PFSK-1 (cell line): ENCODE measurements around the gene KCNK6.

Experiments
- REST ChIP-seq, 2 experiments: IDR thresholded peaks; 2 replicates each; pipeline versions ENCODE4 v1.6.1 to v1.8.0; 2011 to 2012; ENCODE audit warnings: low read depth in 2 of 2, low read length in 2 of 2, control low read depth in 1 of 2, inconsistent platforms in 1 of 2, mild to moderate bottlenecking in 1 of 2, moderate library complexity in 1 of 2; ENCODE audit not compliant: insufficient read depth in 1 of 2
- SIN3A ChIP-seq: IDR thresholded peaks from 2 replicates; pipeline ENCODE4 v1.6.1; 2012; ENCODE audit warnings: mild to moderate bottlenecking, low read length, moderate library complexity, borderline replicate concordance; ENCODE audit not compliant: insufficient read depth

- TF ChIP-seq REST (IDR thresholded peaks at IDR 0.05; ENCODE audit: insufficient read depth in 1 of 2, low read depth in 2 of 2, low read length in 2 of 2) = no peak
- no peak for TF ChIP-seq SIN3A
Measured at GRCh38 chr19:38331728-38332127, 12.1 kb downstream of the KCNK6 start.
